ENCODE measurements around the gene PMFBP1.

PMFBP1 gene

GRCh38 chr16:72187551-72187950 is 15.6 kb upstream of the PMFBP1 start:
- Histone ChIP-seq H3K27ac (ENCODE audit: low read length) (no peak overlapping the region), H3K27me3 (ENCODE audit: control insufficient read depth in 1 of 2, insufficient read depth in 2 of 2, low read length in 2 of 2) (no peaks in the 10 kb centered on the region), H3K9ac (ENCODE audit: low read length in 2 of 2) (no peak overlapping the region), H3K4me1 (ENCODE audit: control insufficient read depth, insufficient read depth, low read length) (no peaks in the 10 kb centered on the region), H3K36me3 (ENCODE audit: control insufficient read depth in 2 of 2, insufficient read depth in 2 of 2, low read length in 2 of 2) (no peaks in the 10 kb centered on the region), H3K9me3 (ENCODE audit: control insufficient read depth in 2 of 2, low read length in 2 of 2) (no peaks in the 10 kb centered on the region), H3K4me3 (ENCODE audit: low read length in 2 of 2) (no peak overlapping the region)

- no peaks in the 10 kb centered on the region for H3K36me3 ChIP-seq (ENCODE audit: control insufficient read depth in 2 of 2, insufficient read depth in 2 of 2, low read length in 2 of 2)
- H3K9me3 ChIP-seq (ENCODE audit: control insufficient read depth in 2 of 2, low read length in 2 of 2): no peaks in the 10 kb centered on the region
- H3K27me3 ChIP-seq (ENCODE audit: control insufficient read depth in 1 of 2, insufficient read depth in 2 of 2, low read length in 2 of 2): no peaks in the 10 kb centered on the region
- H3K9ac ChIP-seq (ENCODE audit: low read length in 2 of 2): no peak overlapping the region
- peaks cover 4% of the 10 kb centered on the region for H3K4me1 ChIP-seq (ENCODE audit: control insufficient read depth, insufficient read depth, low read length)
- no peak overlapping the region for H3K27ac ChIP-seq (ENCODE audit: low read length)
- H3K4me3 ChIP-seq (ENCODE audit: low read length in 2 of 2): no peak overlapping the region
Measured at GRCh38 chr16:72182976-72183375, 11.0 kb upstream of the PMFBP1 start.

- Histone ChIP-seq H3K27me3 (ENCODE audit: control insufficient read depth in 1 of 2, insufficient read depth in 2 of 2, low read length in 2 of 2) (no peaks in the 10 kb centered on the region), H3K27ac (ENCODE audit: low read length) (no peak overlapping the region), H3K36me3 (ENCODE audit: control insufficient read depth in 2 of 2, insufficient read depth in 2 of 2, low read length in 2 of 2) (no peaks in the 10 kb centered on the region), H3K9ac (ENCODE audit: low read length in 2 of 2) (no peak overlapping the region), H3K4me1 (ENCODE audit: control insufficient read depth, insufficient read depth, low read length) (peaks cover 4% of the 10 kb centered on the region), H3K4me3 (ENCODE audit: low read length in 2 of 2) (no peak overlapping the region), H3K9me3 (ENCODE audit: control insufficient read depth in 2 of 2, low read length in 2 of 2) (no peaks in the 10 kb centered on the region)
Measured at GRCh38 chr16:72179204-72179970, 7.4 kb upstream of the PMFBP1 start.

GRCh38 chr16:72174726-72175125 is 2.8 kb upstream of the PMFBP1 start:
- no peak overlapping the region for H3K9ac ChIP-seq (ENCODE audit: low read length in 2 of 2)

GRCh38 chr16:72173997-72174396 is 2.0 kb upstream of the PMFBP1 start:
- Histone ChIP-seq H3K4me1 (ENCODE audit: control insufficient read depth, insufficient read depth, low read length) (no peaks in the 10 kb centered on the region), H3K27me3 (ENCODE audit: control insufficient read depth in 1 of 2, insufficient read depth in 2 of 2, low read length in 2 of 2) (no peaks in the 10 kb centered on the region), H3K36me3 (ENCODE audit: control insufficient read depth in 2 of 2, insufficient read depth in 2 of 2, low read length in 2 of 2) (no peaks in the 10 kb centered on the region), H3K27ac (ENCODE audit: low read length) (no peak overlapping the region), H3K9ac (ENCODE audit: low read length in 2 of 2) (no peak overlapping the region), H3K9me3 (ENCODE audit: control insufficient read depth in 2 of 2, low read length in 2 of 2) (peaks cover 0 to 2% of the 10 kb centered on the region in 2 donors), H3K4me3 (ENCODE audit: low read length in 2 of 2) (no peak overlapping the region)

More at GRCh38 chr16:72174726-72175125, 2.8 kb upstream of the PMFBP1 start:
- H3K9me3 ChIP-seq (ENCODE audit: control insufficient read depth in 2 of 2, low read length in 2 of 2): peaks cover 0 to 2% of the 10 kb centered on the region in 2 donors
- no peaks in the 10 kb centered on the region for H3K36me3 ChIP-seq (ENCODE audit: control insufficient read depth in 2 of 2, insufficient read depth in 2 of 2, low read length in 2 of 2)
- peaks cover under 1% of the 10 kb centered on the region for H3K4me1 ChIP-seq (ENCODE audit: control insufficient read depth, insufficient read depth, low read length)
- no peak overlapping the region for H3K4me3 ChIP-seq (ENCODE audit: low read length in 2 of 2)
- no peak overlapping the region for H3K27ac ChIP-seq (ENCODE audit: low read length)
- H3K27me3 ChIP-seq (ENCODE audit: control insufficient read depth in 1 of 2, insufficient read depth in 2 of 2, low read length in 2 of 2): no peaks in the 10 kb centered on the region

- Histone ChIP-seq H3K36me3 (ENCODE audit: control insufficient read depth in 2 of 2, insufficient read depth in 2 of 2, low read length in 2 of 2) (no peaks in the 10 kb centered on the region), H3K9ac (ENCODE audit: low read length in 2 of 2) (no peak overlapping the region), H3K4me1 (ENCODE audit: control insufficient read depth, insufficient read depth, low read length) (no peaks in the 10 kb centered on the region), H3K27ac (ENCODE audit: low read length) (no peak overlapping the region), H3K27me3 (ENCODE audit: control insufficient read depth in 1 of 2, insufficient read depth in 2 of 2, low read length in 2 of 2) (no peaks in the 10 kb centered on the region), H3K9me3 (ENCODE audit: control insufficient read depth in 2 of 2, low read length in 2 of 2) (peaks cover 0 to 2% of the 10 kb centered on the region in 2 donors), H3K4me3 (ENCODE audit: low read length in 2 of 2) (no peak overlapping the region)
Measured at GRCh38 chr16:72171236-72171635, 719 bp downstream of the PMFBP1 start.

- peaks cover 0 to 2% of the 10 kb centered on the region in 2 donors for H3K9me3 ChIP-seq (ENCODE audit: control insufficient read depth in 2 of 2, low read length in 2 of 2)
- H3K27ac ChIP-seq (ENCODE audit: low read length): no peak overlapping the region
- H3K36me3 ChIP-seq (ENCODE audit: control insufficient read depth in 2 of 2, insufficient read depth in 2 of 2, low read length in 2 of 2): no peaks in the 10 kb centered on the region
- no peaks in the 10 kb centered on the region for H3K4me1 ChIP-seq (ENCODE audit: control insufficient read depth, insufficient read depth, low read length)
- no peaks in the 10 kb centered on the region for H3K27me3 ChIP-seq (ENCODE audit: control insufficient read depth in 1 of 2, insufficient read depth in 2 of 2, low read length in 2 of 2)
- H3K4me3 ChIP-seq (ENCODE audit: low read length in 2 of 2): no peak overlapping the region
- no peak overlapping the region for H3K9ac ChIP-seq (ENCODE audit: low read length in 2 of 2)
Measured at GRCh38 chr16:72169708-72170107, 2.2 kb downstream of the PMFBP1 start.

- no peak overlapping the region for H3K27ac ChIP-seq (ENCODE audit: low read length)
- H3K36me3 ChIP-seq (ENCODE audit: control insufficient read depth in 2 of 2, insufficient read depth in 2 of 2, low read length in 2 of 2): no peaks in the 10 kb centered on the region
- no peaks in the 10 kb centered on the region for H3K27me3 ChIP-seq (ENCODE audit: control insufficient read depth in 1 of 2, insufficient read depth in 2 of 2, low read length in 2 of 2)
- no peak overlapping the region for H3K9ac ChIP-seq (ENCODE audit: low read length in 2 of 2)
- no peak overlapping the region for H3K4me3 ChIP-seq (ENCODE audit: low read length in 2 of 2)
- H3K9me3 ChIP-seq (ENCODE audit: control insufficient read depth in 2 of 2, low read length in 2 of 2): peaks cover 0 to 2% of the 10 kb centered on the region in 2 donors
- no peaks in the 10 kb centered on the region for H3K4me1 ChIP-seq (ENCODE audit: control insufficient read depth, insufficient read depth, low read length)
Measured at GRCh38 chr16:72168365-72168764, 3.6 kb downstream of the PMFBP1 start.

GRCh38 chr16:72166954-72167561 is 4.9 kb downstream of the PMFBP1 start:
- no peak overlapping the region for H3K9ac ChIP-seq (ENCODE audit: low read length in 2 of 2)
- H3K27ac ChIP-seq (ENCODE audit: low read length): no peak overlapping the region
- no peaks in the 10 kb centered on the region for H3K36me3 ChIP-seq (ENCODE audit: control insufficient read depth in 2 of 2, insufficient read depth in 2 of 2, low read length in 2 of 2)
- no peaks in the 10 kb centered on the region for H3K27me3 ChIP-seq (ENCODE audit: control insufficient read depth in 1 of 2, insufficient read depth in 2 of 2, low read length in 2 of 2)
- H3K9me3 ChIP-seq (ENCODE audit: control insufficient read depth in 2 of 2, low read length in 2 of 2): no peaks in the 10 kb centered on the region
- no peak overlapping the region for H3K4me3 ChIP-seq (ENCODE audit: low read length in 2 of 2)
- H3K4me1 ChIP-seq (ENCODE audit: control insufficient read depth, insufficient read depth, low read length): no peaks in the 10 kb centered on the region

- no peak overlapping the region for H3K9ac ChIP-seq (ENCODE audit: low read length in 2 of 2)
- H3K27ac ChIP-seq (ENCODE audit: low read length): no peak overlapping the region
- no peaks in the 10 kb centered on the region for H3K4me1 ChIP-seq (ENCODE audit: control insufficient read depth, insufficient read depth, low read length)
- H3K9me3 ChIP-seq (ENCODE audit: control insufficient read depth in 2 of 2, low read length in 2 of 2): no peaks in the 10 kb centered on the region
- H3K36me3 ChIP-seq (ENCODE audit: control insufficient read depth in 2 of 2, insufficient read depth in 2 of 2, low read length in 2 of 2): no peaks in the 10 kb centered on the region
- no peak overlapping the region for H3K4me3 ChIP-seq (ENCODE audit: low read length in 2 of 2)
- H3K27me3 ChIP-seq (ENCODE audit: control insufficient read depth in 1 of 2, insufficient read depth in 2 of 2, low read length in 2 of 2): no peaks in the 10 kb centered on the region
Measured at GRCh38 chr16:72166151-72166550, 5.8 kb downstream of the PMFBP1 start.

GRCh38 chr16:72164691-72165090 is 7.3 kb downstream of the PMFBP1 start:
- H3K27ac ChIP-seq (ENCODE audit: low read length): no peak overlapping the region
- no peaks in the 10 kb centered on the region for H3K9me3 ChIP-seq (ENCODE audit: control insufficient read depth in 2 of 2, low read length in 2 of 2)
- H3K36me3 ChIP-seq (ENCODE audit: control insufficient read depth in 2 of 2, insufficient read depth in 2 of 2, low read length in 2 of 2): no peaks in the 10 kb centered on the region
- no peak overlapping the region for H3K4me3 ChIP-seq (ENCODE audit: low read length in 2 of 2)
- no peak overlapping the region for H3K9ac ChIP-seq (ENCODE audit: low read length in 2 of 2)
- H3K27me3 ChIP-seq (ENCODE audit: control insufficient read depth in 1 of 2, insufficient read depth in 2 of 2, low read length in 2 of 2): no peaks in the 10 kb centered on the region
- H3K4me1 ChIP-seq (ENCODE audit: control insufficient read depth, insufficient read depth, low read length): no peaks in the 10 kb centered on the region

Measured in stomach smooth muscle (tissue), 2 donors.